Suprapubic skin (tissue), 3 donors: ENCODE measurements around the gene NPSR1.

ENCODE experiments used
- CTCF ChIP-seq, 2 donors: fragments of 200-600 bp in 1 of 2; fragments of 450-650 bp in 1 of 2; sonication (generic) in 1 of 2; IDR thresholded peaks; one replicate each; pipeline ENCODE4 v1.5.1; 2016 to 2019; ENCODE audit warnings: antibody characterized with exemption in 2 of 2, mild to moderate bottlenecking in 1 of 2, moderate library complexity in 1 of 2
- EP300 ChIP-seq: sonication (generic); formaldehyde crosslinking; IDR thresholded peaks from one replicate; pipeline ENCODE4 v1.6.1; 2017; ENCODE audit warnings: antibody characterized with exemption
- POLR2A ChIP-seq, 2 donors: fragments of 450-650 bp; IDR thresholded peaks; one replicate each; pipeline ENCODE4 v1.6.1; 2017; ENCODE audit warnings: antibody characterized with exemption in 2 of 2, mild to moderate bottlenecking in 2 of 2, moderate library complexity in 2 of 2

- no peak for TF ChIP-seq CTCF (IDR thresholded peaks at IDR 0.05)
- no peak for TF ChIP-seq POLR2A (IDR thresholded peaks at IDR 0.05)
- TF ChIP-seq EP300 = no peak
Measured at GRCh38 chr7:34718867-34719266, 60.8 kb downstream of the NPSR1 start.
